ENCODE data around the gene SEZ6L2.
"Not testable (repeated sequence)": the region's sequence is repeated elsewhere in the genome, so short reads cannot be mapped to it uniquely, and the experiment has no call there.

Gene SEZ6L2

GRCh38 chr16:29843931-29844330 is 55.4 kb downstream of the SEZ6L2 start:
- Histone ChIP-seq H3K9ac (ENCODE audit: low read depth, low read length) (no peak overlapping the region), H3K4me1 (ENCODE audit: control insufficient read depth, insufficient read depth, low read length) (no peaks in the 10 kb centered on the region), H3K4me3 (ENCODE audit: low read depth, low read length) (no peak overlapping the region), H3K9me3 (ENCODE audit: control insufficient read depth, insufficient read depth, low read length) (no peaks in the 10 kb centered on the region), H3K27me3 (ENCODE audit: control insufficient read depth, insufficient read depth, low read length) (no peaks in the 10 kb centered on the region), H3K36me3 (ENCODE audit: control insufficient read depth, insufficient read depth, low read length) (no peaks in the 10 kb centered on the region)

GRCh38 chr16:29842732-29843346 is 56.5 kb downstream of the SEZ6L2 start:
- Histone ChIP-seq H3K36me3 (ENCODE audit: control insufficient read depth, insufficient read depth, low read length) (no peaks in the 10 kb centered on the region), H3K4me3 (ENCODE audit: low read depth, low read length) (no peak overlapping the region), H3K9ac (ENCODE audit: low read depth, low read length) (no peak overlapping the region), H3K4me1 (ENCODE audit: control insufficient read depth, insufficient read depth, low read length) (no peaks in the 10 kb centered on the region), H3K9me3 (ENCODE audit: control insufficient read depth, insufficient read depth, low read length) (no peaks in the 10 kb centered on the region), H3K27me3 (ENCODE audit: control insufficient read depth, insufficient read depth, low read length) (no peaks in the 10 kb centered on the region)

GRCh38 chr16:29841631-29842030 is 57.7 kb downstream of the SEZ6L2 start:
- no peak overlapping the region for H3K4me3 ChIP-seq (ENCODE audit: low read depth, low read length)
- no peaks in the 10 kb centered on the region for H3K36me3 ChIP-seq (ENCODE audit: control insufficient read depth, insufficient read depth, low read length)

GRCh38 chr16:29840240-29840639 is 59.1 kb downstream of the SEZ6L2 start:
- H3K4me3 ChIP-seq (ENCODE audit: low read depth, low read length) = no peak overlapping the region
- H3K27me3 ChIP-seq (ENCODE audit: control insufficient read depth, insufficient read depth, low read length) = no peaks in the 10 kb centered on the region
- H3K9ac ChIP-seq (ENCODE audit: low read depth, low read length) = no peak overlapping the region
- no peaks in the 10 kb centered on the region for H3K36me3 ChIP-seq (ENCODE audit: control insufficient read depth, insufficient read depth, low read length)
- H3K9me3 ChIP-seq (ENCODE audit: control insufficient read depth, insufficient read depth, low read length) = no peaks in the 10 kb centered on the region
- no peaks in the 10 kb centered on the region for H3K4me1 ChIP-seq (ENCODE audit: control insufficient read depth, insufficient read depth, low read length)

More at GRCh38 chr16:29841631-29842030, 57.7 kb downstream of the SEZ6L2 start:
- Histone ChIP-seq H3K27me3 (ENCODE audit: control insufficient read depth, insufficient read depth, low read length) (no peaks in the 10 kb centered on the region), H3K9ac (ENCODE audit: low read depth, low read length) (no peak overlapping the region), H3K4me1 (ENCODE audit: control insufficient read depth, insufficient read depth, low read length) (no peaks in the 10 kb centered on the region), H3K9me3 (ENCODE audit: control insufficient read depth, insufficient read depth, low read length) (no peaks in the 10 kb centered on the region)

GRCh38 chr16:29839822-29840221 is 59.5 kb downstream of the SEZ6L2 start:
- H3K36me3 ChIP-seq (ENCODE audit: control insufficient read depth, insufficient read depth, low read length) = no peaks in the 10 kb centered on the region
- H3K4me1 ChIP-seq (ENCODE audit: control insufficient read depth, insufficient read depth, low read length) = no peaks in the 10 kb centered on the region
- no peak overlapping the region for H3K4me3 ChIP-seq (ENCODE audit: low read depth, low read length)
- H3K9ac ChIP-seq (ENCODE audit: low read depth, low read length) = no peak overlapping the region
- H3K27me3 ChIP-seq (ENCODE audit: control insufficient read depth, insufficient read depth, low read length) = no peaks in the 10 kb centered on the region
- no peaks in the 10 kb centered on the region for H3K9me3 ChIP-seq (ENCODE audit: control insufficient read depth, insufficient read depth, low read length)

- no peaks in the 10 kb centered on the region for H3K27me3 ChIP-seq (ENCODE audit: control insufficient read depth, insufficient read depth, low read length)
- no peaks in the 10 kb centered on the region for H3K4me1 ChIP-seq (ENCODE audit: control insufficient read depth, insufficient read depth, low read length)
- H3K4me3 ChIP-seq (ENCODE audit: low read depth, low read length) = no peak overlapping the region
- no peaks in the 10 kb centered on the region for H3K36me3 ChIP-seq (ENCODE audit: control insufficient read depth, insufficient read depth, low read length)
- no peak overlapping the region for H3K9ac ChIP-seq (ENCODE audit: low read depth, low read length)
- H3K9me3 ChIP-seq (ENCODE audit: control insufficient read depth, insufficient read depth, low read length) = no peaks in the 10 kb centered on the region
Observed at GRCh38 chr16:29837841-29838240, 61.5 kb downstream of the SEZ6L2 start.

GRCh38 chr16:29836623-29837022 is 62.7 kb downstream of the SEZ6L2 start:
- Histone ChIP-seq H3K9me3 (ENCODE audit: control insufficient read depth, insufficient read depth, low read length) (no peaks in the 10 kb centered on the region), H3K27me3 (ENCODE audit: control insufficient read depth, insufficient read depth, low read length) (no peaks in the 10 kb centered on the region), H3K4me3 (ENCODE audit: low read depth, low read length) (no peak overlapping the region), H3K36me3 (ENCODE audit: control insufficient read depth, insufficient read depth, low read length) (no peaks in the 10 kb centered on the region), H3K9ac (ENCODE audit: low read depth, low read length) (no peak overlapping the region), H3K4me1 (ENCODE audit: control insufficient read depth, insufficient read depth, low read length) (no peaks in the 10 kb centered on the region)

GRCh38 chr16:29835926-29836325 is 63.4 kb downstream of the SEZ6L2 start:
- no peak overlapping the region for H3K4me3 ChIP-seq (ENCODE audit: low read depth, low read length)
- H3K4me1 ChIP-seq (ENCODE audit: control insufficient read depth, insufficient read depth, low read length) = no peaks in the 10 kb centered on the region
- H3K36me3 ChIP-seq (ENCODE audit: control insufficient read depth, insufficient read depth, low read length) = no peaks in the 10 kb centered on the region
- H3K9me3 ChIP-seq (ENCODE audit: control insufficient read depth, insufficient read depth, low read length) = no peaks in the 10 kb centered on the region
- H3K27me3 ChIP-seq (ENCODE audit: control insufficient read depth, insufficient read depth, low read length) = no peaks in the 10 kb centered on the region
- H3K9ac ChIP-seq (ENCODE audit: low read depth, low read length) = no peak overlapping the region

- H3K9ac ChIP-seq (ENCODE audit: low read depth, low read length) = no peak overlapping the region
- H3K27me3 ChIP-seq (ENCODE audit: control insufficient read depth, insufficient read depth, low read length) = no peaks in the 10 kb centered on the region
- H3K4me3 ChIP-seq (ENCODE audit: low read depth, low read length) = no peak overlapping the region
- H3K4me1 ChIP-seq (ENCODE audit: control insufficient read depth, insufficient read depth, low read length) = no peaks in the 10 kb centered on the region
- H3K9me3 ChIP-seq (ENCODE audit: control insufficient read depth, insufficient read depth, low read length) = no peaks in the 10 kb centered on the region
- peaks cover 2% of the 10 kb centered on the region for H3K36me3 ChIP-seq (ENCODE audit: control insufficient read depth, insufficient read depth, low read length)
Observed at GRCh38 chr16:29834079-29834478, 65.3 kb downstream of the SEZ6L2 start.

GRCh38 chr16:29833219-29833618 is 66.1 kb downstream of the SEZ6L2 start:
- H3K9me3 ChIP-seq (ENCODE audit: control insufficient read depth, insufficient read depth, low read length); H3K4me3 ChIP-seq (ENCODE audit: low read depth, low read length); H3K4me1 ChIP-seq (ENCODE audit: control insufficient read depth, insufficient read depth, low read length); H3K36me3 ChIP-seq (ENCODE audit: control insufficient read depth, insufficient read depth, low read length); H3K9ac ChIP-seq (ENCODE audit: low read depth, low read length); H3K27me3 ChIP-seq (ENCODE audit: control insufficient read depth, insufficient read depth, low read length): not testable (repeated sequence)

- no peak overlapping the region for H3K9ac ChIP-seq (ENCODE audit: low read depth, low read length)
- H3K36me3 ChIP-seq (ENCODE audit: control insufficient read depth, insufficient read depth, low read length) = peaks cover 2% of the 10 kb centered on the region
- no peaks in the 10 kb centered on the region for H3K9me3 ChIP-seq (ENCODE audit: control insufficient read depth, insufficient read depth, low read length)
- H3K4me3 ChIP-seq (ENCODE audit: low read depth, low read length) = no peak overlapping the region
- H3K27me3 ChIP-seq (ENCODE audit: control insufficient read depth, insufficient read depth, low read length) = no peaks in the 10 kb centered on the region
- no peaks in the 10 kb centered on the region for H3K4me1 ChIP-seq (ENCODE audit: control insufficient read depth, insufficient read depth, low read length)
Observed at GRCh38 chr16:29831490-29831889, 67.9 kb downstream of the SEZ6L2 start.

- Histone ChIP-seq H3K4me3 (ENCODE audit: low read depth, low read length) (no peak overlapping the region), H3K4me1 (ENCODE audit: control insufficient read depth, insufficient read depth, low read length) (no peaks in the 10 kb centered on the region), H3K27me3 (ENCODE audit: control insufficient read depth, insufficient read depth, low read length) (no peaks in the 10 kb centered on the region), H3K9me3 (ENCODE audit: control insufficient read depth, insufficient read depth, low read length) (no peaks in the 10 kb centered on the region), H3K9ac (ENCODE audit: low read depth, low read length) (no peak overlapping the region), H3K36me3 (ENCODE audit: control insufficient read depth, insufficient read depth, low read length) (peaks cover 2% of the 10 kb centered on the region)
Observed at GRCh38 chr16:29830774-29831173, 68.6 kb downstream of the SEZ6L2 start.
